Limb (tissue), 2 donors: Measurements from ENCODE around the gene ANKRD39.
"Not testable (repeated sequence)": the region's sequence is repeated elsewhere in the genome, so short reads cannot be mapped to it uniquely, and the experiment has no call there.

ENCODE experiments used
- DNase-seq, 2 donors: peaks; one replicate each; pipeline ENCODE4 v3.0.0-alpha.2; 2016; ENCODE audit errors: extremely low spot score in 2 of 2

ANKRD39 gene

DNA sequence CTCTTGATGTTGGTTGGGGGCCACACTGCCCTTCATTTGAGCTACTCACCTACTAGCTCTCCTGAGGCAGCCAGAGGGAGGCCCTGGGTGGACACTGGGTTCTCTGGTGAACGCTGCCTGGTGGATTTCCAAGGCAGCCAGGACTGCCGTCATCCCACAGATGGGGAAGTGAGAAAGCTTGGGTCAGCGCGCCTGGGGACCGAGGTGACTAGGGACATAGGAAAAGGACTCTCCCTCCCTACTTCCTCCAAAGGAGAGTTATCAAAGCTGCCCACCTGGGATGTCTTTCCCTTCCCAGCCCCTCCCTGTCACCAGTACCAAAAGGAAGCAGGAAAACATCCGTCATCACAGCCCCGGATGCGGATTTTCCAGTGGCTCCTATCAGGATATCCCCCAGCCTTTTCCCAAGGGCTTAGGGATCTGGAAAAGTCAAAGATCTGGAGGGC lies 15.9 kb upstream of the ANKRD39 start:
- no peak for DNase-seq

DNA sequence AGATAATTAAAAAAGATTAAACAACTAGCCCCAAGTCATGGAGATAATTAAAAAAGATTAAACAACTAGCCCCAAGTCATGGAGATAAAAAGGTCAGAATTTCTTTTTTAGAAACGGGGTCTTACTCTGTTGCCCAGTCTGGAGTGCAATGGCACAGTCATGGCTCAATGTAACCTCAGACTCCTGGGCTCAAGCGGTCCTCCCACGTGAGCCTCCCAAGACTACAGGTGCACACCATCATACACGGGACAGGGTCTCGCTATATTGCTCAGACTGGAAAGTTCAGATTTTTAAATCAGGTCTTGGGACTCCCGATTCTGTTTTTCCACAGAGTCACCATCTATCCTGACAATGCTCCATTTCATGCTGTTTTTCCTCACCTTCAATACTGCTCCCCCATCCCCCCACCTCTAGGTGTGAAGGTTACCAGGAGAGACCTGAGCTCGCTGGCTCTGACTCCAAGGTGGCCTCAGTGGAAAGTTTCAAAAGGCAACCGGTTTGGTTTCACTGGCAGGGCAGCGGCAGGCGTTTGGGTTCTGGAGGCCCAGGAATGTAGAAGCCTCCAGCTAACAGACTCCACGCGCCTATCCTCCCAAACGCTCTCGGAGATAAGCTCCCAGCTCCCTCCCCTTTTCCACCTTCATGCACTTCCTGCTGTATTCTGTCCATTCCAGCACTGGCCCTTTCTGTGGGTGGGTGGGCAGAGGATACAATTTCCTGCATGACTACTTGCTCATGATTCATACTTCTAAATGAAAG lies 15.0 kb upstream of the ANKRD39 start:
- DNase-seq = no peak

DNA sequence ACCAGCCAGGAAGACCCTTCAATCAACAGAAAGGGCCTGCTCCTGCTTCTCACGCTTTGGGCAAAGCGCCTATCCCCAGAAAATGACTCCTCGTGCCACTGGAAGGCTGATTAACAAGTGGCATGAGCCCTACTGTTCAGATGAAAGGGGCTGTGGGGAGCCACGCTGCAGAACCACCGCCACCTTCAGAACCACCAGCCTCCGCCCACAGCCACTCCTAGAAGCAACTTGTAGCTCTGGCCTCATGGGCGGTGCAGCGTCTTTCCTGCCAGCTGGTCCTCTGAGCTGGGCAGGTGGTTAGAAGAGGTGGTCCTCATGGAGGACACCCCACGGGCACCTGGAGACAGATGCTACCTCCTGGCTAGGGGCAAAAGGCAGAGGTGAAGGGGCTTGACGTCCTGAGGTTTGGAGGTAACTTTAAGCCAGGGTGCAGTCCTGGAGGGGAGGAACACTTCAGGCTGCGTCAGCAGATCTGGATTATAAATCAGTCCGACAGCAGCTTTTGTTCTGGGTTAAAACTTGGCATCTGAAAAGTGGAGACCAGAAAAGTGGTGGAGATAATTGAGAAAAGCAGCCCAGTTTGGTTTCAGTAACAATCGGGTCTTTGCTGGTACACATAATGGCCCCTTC lies 12.9 kb upstream of the ANKRD39 start:
- peak in 1 of 2 donors; percentile 54 for DNase-seq

DNA sequence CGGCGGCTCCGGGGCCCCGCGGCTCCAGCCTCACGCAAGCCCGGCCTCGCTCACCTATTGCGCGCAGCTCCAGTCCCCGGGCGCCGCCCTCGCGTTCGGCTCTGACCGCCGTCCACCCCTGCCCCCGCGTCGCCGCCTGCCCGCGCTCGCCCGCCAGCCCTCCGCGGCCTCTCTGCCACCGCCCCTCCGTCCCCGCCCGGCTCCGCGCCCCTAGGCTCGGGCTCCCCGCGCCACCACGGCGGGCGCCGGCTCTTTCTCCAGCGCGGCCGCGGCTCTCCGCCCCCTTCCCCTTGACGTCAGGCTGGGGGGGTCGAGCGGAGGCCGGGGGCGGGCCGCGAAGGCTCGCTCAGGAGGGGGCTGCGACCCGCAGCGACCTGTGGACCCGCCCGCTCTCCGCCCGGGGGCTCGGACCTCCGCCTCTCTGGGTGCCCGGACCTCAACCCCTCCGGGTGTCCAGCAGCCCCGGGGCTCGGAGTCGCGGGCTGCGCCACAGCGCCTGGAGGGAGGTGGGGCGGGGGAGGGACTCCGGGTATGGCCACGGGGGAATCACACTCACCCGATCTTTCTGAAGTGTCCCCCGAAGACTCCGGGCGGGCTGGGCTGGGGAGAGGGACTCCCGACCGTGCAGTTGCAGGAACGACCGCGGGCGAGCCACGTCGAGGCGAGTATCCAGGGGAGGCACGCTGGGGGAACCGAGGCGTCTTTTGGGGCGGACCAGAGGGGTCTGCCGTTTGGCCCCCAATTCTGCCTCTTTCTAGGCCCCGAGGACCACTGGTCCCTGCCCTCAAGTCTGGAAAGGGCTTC lies 12.2 kb upstream of the ANKRD39 start, which contains the start of gene SEMA4C:
SEMA4C (minus strand) TSS at position 259 of the 804 bp plus-strand sequence. CDS start 2,194 bp downstream, outside the sequence.
- DNase-seq = peak in 1 of 2 donors; percentile 84

DNA sequence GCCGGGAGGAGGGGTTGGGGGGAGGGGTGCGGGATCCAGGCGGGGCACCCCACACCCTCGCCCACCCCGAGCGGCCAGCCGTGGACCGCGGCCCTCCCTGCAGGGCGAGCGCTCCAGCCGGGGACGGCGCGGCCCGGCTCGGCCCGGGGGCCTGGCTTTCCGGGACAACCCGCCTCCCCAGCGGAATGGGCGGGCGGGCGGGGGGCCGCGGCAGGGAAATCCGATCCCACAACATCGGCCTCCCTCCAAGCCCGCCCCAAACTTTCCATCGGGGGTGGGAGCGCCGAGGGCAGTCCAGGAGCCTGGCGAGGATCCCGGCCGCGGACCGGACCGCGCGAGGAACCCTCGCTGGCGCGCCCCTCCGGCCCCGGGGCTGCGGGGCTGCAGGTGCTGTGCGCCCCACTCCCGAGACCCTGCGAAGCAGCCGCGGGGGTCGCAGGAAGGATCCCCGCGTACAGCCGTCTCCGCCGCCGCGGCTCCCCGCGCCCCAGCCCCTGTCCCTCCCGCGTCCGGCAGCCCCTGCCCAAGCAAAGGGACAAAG lies 11.5 kb upstream of the ANKRD39 start:
- peak; percentile 82 to 92 for DNase-seq

DNA sequence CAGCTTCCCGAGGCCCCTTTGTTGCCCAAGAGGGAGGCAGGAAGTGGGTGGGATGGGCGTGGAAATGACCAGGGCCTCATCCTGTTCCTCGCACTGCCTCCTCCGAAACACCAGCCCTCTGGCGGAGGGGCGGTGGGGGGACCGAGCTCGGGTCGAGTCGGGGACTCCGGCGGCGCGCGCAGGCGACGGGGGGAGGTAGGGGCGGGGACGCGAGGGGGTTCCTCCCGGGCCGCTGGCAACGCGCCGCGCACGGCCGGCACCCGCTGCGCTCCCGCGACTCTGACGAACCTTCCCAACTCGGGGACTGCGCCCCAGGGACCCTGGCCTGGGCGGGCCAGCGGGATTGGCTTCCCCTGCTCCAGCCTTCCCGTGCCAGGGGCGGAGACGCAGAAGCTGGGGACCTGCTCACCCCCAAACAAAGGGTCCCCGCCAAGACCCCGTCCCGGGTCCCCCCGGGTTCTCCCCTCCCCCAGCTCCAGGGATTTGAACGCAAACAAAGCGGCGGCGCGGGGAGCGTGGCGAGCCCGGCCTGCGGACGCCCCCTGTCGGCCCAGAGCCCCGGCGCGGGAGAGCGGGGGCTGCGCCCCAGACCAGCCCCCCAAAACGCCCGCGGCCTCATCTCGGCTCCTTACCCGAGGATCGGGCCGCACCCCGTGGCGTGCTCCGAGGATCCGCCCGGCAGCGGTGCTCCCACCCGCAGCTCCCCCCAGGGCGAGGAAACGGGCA lies 10.9 kb upstream of the ANKRD39 start:
- peak; percentile 81 to 93 for DNase-seq

DNA sequence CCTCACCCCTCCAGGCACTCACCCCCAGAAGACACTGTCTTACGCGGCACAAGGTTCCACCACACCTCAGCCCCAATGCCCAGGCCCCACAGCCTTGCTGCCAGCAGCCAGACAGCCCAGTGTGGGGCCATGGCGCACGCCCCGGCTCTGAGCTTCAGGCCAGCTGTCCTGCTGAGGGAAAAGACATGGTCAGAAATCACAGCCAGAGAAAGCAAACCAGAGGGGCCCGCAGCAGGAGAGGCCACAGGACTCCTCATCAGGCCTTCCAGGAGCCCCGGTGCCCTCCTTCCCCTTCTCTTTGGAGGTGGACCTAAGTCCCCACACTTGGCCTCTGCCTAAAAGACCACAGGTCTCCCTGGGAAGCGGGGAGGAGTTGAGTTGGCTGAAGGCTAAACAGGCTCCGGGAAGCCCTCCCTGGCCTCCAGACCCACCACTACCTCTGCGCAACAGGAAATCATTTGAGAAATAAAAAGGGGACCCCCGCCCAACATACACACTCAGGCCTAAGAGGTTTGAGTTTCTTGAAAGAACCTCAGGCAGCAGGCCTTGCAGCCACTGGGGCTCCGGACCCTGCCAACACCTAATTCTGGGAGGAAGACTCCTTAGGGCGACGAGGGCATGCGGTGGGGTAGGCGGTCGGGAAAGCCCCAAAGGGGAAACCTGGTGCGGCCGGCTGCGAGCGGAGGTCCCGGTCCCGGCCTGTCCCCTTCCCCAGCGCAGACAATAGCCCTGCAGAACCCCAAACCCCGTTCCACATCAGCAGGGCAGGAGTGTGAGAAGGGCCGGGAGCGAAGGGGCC lies 10.1 kb upstream of the ANKRD39 start:
- DNase-seq = peak in 1 of 2 donors; percentile 61

DNA sequence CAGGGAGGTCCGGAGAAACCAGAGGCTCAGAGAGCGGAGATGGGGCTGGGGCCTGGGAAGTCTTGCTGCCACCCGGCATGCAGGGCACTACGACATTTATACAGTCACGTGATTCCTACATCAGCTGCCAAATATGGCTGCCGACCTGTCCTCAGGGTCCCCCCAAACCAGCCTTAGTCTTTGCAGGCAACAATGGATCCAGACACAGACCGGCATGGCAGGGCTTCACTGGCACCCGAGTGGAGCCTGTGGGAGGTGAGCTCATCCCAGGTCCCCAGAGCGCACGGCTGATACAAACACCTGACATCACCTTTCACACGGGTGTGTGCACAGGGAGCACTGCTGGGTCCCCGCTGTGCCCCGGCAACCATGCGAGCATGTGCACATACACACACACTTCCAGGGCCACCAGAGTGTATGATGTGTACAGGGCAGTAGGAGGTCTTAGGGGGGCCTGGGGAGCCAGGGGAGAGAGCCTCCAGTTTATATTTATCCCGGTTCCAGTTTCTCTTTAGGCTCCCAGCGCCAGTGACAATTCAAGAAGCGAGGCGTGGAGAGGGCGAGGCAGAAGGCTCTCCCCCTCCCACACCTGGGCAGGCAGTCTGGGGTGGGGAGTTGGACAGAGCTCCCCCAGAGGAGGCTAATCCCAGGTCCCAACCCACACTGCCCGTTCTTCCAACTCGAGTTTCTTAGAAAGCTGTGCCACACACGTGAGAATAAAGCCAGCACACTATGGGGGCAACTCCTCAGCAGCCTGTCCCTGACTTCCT lies 9.4 kb upstream of the ANKRD39 start:
- peak in 1 of 2 donors; percentile 27 for DNase-seq

DNA sequence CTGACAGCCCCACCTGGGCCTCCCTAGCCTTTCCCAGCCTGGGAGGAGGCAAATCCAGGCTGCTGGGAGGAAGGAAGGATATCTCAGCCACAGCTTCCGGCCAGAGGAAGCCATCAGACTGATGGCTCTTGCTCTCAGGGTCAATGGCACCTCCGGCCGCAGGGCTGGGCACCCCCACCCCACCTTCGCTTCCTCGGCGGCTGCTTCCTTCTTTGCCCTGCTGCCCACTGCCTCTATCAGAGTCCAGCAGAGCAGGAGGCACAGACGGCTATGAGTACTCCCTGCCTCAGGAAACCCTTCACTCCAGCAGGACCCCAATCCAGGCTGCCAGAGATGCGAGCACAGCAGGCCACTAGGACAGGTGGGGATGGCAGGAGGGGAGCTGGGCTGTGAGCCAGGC lies 8.8 kb upstream of the ANKRD39 start:
- no peak for DNase-seq

DNA sequence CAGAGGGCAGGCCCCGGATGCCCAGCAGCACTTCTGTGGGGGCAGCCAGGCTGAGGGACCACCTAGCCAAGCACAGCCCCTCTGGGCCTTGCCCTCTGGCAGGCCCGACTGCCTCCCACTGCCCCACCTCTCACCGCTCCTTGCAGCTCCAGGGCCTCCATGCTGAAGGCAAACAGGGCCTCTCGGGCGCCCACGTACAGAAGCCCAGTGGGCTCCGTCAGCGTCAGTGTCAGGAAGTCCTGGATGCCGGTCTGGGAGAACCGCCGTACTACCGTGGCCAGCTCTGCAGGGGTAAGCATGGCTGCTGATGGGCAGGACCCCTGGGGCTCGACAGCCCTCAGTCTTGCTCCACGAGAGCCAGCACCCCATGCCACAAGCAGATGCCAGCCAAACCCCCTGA lies 8.3 kb upstream of the ANKRD39 start:
- peak in 1 of 2 donors; percentile 21 for DNase-seq

DNA sequence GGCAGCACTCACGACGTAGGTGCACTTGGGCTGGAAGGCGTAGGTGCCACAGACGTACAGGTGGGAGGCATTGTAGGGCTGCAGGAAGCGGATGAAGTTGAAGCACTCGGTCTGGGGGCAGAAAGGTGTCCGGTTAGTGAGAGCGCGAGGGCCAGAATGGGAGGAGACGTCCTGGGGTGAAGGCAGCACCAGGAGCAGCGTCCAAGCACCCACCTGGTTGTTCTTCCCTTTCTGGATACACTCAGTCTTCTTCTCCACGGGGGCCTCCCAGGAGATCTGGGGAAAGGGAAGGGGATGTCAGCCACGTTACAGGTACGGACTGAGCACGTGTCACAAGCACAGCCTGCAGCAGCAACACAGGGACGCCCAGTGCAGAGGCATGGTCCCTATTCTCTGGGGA lies 7.8 kb upstream of the ANKRD39 start:
- peak in 1 of 2 donors; percentile 19 for DNase-seq

DNA sequence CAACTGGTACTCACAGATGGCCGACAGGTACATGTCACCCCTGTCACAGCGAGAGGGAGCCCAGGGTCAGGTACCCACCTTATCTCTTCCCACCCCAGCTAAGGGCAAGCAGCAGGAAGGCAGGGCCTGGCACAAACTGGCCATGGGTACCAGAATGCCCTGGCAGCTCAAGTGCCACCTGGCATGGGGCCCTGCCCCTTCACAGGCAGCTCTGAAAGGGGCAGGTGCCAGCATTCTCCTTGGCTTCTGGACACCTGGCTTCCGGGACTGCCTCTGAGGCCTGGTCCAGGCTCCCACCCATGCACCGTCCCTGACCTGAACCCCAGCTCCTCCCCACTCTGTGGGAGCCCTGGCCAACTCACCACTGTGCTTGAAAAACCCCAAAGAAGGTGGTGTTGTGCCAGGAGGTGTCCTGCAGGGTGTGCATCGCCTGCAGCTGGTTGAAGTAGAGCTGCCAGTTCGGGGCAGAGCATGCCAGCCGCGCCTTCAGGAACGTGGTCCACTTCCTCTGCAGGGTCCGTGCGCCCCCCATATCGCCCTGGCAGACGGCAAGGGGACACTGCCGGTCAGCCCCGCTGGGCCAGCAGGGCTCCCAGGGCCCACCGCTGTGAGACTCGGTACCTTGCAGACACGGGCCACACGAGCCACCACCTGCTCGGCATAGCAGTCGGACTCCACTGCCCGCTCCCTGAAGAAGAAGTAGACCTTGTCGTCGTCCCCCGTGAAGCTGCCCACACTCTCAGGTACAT lies 6.7 kb upstream of the ANKRD39 start:
- DNase-seq = peak in 1 of 2 donors; percentile 16

DNA sequence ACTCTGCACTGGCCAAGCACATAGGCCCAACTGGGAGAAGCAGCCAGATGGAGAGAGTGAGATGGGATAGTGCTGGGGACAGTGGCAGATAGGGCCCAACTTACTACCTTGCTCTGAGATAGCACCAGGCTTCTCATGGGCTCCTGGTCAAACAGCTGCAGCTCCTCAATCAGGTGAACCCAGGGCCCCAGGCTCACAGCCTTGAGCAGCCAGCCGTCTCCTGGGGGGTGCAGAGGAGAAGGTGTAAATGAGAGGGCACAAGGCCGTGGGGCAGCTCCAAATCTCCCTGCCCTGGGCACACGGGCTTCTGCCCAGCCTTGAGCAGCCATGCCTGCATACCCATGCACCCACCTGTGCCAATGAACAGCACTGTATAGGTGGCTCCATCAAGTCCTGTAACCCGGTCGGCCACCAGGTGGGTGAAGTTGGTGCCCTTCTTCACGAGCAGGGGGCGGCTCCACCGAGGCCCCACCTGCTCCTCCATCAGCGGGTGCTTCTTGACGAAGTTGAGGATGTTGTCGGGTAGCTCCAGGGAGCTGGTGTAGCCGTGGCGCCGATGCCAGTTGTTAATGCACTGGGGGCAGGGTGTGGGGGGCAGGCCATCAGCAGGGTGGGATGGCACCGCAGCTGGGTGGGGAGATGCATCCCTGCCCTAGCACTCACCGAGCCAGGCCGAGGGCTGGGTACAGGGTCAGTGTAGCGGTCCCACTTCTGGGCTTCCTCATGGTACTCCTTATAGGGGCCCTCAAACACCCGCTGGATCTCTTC lies 5.9 kb upstream of the ANKRD39 start:
- DNase-seq = peak in 1 of 2 donors; percentile 17

DNA sequence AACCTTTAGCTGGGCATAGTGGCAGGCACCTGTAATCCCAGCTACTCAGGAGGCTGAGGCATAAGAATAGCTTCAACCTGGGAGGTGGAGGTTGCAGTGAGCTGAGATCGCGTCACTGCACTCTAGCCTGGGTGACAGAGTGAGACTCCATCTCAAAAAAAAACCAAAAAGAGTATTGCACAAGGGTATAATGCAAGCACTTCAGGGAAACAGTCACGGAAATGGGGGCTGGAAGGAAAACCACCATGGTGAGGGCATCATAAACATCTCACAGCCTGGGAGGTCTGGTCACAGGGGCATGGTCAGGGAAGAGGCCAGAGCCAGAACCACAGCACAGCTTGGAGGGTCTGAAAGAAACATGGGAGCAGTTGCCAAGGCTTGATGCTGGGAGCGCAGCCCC lies 5.2 kb upstream of the ANKRD39 start:
- DNase-seq = not testable (repeated sequence)

DNA sequence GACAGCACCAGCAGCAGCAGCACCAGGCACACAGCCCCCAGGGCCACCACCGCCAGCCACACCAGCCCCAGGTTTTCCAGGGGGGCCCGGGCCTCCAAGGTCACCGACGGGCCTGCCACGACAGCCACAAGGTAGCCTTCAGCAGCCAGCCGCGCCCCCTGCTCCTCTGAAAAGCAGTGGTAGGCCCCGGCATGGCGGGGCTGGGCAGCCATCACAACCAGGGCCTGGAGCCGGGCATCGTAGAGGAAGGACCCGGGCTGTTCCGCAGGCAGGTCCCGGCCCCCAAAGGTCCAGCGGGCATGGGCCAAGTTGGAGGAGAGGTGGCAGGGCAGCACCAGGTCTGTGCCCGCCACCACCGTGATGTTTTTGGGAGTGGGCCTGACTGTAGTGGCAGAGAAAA lies 3.3 kb upstream of the ANKRD39 start:
- DNase-seq = peak in 1 of 2 donors; percentile 19

DNA sequence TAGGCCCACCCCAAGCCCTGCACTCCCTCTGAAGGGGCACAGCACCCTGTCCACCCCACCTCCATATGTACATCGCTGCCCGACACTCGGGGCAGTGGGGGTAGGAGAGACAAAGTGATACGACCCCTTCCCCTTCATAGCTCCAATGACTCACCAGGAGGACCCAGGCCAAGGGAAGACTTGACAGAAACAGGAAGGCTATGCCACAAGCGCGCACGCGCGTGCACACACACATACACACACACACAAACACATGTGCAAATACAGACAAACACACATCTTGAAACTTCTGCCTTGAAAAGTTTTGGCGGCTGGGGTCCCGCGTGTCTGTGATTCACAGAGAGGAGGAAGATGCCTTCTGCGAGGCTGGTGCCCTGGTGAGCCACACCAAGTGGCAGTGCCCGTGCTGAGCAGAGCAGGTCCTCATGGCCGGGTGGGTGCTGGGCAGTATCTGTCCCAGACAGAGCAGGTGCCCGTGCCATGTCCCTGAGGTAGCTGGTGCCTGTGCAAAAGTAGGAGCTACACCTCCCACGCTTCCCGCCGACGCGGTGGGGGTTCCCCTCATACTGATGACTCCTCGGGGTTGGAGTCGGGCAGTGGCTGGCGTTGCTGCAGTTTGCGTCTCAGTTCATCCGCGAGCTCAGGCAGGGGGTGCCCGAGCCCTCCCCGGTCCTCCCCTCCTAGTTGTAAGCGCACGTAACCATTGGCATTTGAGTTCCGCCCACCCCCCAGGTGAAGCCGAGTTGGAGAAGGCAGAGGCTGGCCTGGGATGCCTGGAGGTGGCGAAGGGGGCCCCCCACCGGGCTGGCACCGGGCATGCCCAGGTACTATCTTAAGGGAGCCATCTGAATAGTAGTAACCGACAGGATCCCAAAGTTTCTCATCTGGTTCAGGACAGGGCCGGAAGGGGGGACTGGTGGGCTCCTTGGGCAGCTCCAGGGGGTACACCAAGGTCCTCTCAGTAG lies 2.5 kb upstream of the ANKRD39 start:
- DNase-seq = peak in 1 of 2 donors; percentile 39

DNA sequence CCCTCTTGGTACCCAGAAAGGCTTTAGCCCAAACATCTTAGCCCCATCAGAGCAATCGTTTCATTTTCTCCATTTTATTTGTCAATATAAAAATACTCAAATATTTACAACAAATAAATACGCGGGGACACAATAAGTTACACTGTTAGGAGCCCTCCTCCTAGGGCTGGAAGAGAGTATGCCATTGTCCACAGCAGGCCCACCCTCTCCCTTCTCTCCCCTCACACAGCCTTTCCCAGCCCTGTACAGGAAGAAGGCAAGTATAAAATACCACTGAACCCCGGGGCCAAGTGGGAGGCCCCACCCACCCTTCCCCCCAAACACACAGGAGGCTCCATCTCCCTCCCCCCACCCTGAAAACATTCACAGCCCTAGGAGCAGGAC lies 1.9 kb upstream of the ANKRD39 start:
- DNase-seq = no peak
